ENCODE data around the gene SUPT6H.

The SUPT6H gene

DNA sequence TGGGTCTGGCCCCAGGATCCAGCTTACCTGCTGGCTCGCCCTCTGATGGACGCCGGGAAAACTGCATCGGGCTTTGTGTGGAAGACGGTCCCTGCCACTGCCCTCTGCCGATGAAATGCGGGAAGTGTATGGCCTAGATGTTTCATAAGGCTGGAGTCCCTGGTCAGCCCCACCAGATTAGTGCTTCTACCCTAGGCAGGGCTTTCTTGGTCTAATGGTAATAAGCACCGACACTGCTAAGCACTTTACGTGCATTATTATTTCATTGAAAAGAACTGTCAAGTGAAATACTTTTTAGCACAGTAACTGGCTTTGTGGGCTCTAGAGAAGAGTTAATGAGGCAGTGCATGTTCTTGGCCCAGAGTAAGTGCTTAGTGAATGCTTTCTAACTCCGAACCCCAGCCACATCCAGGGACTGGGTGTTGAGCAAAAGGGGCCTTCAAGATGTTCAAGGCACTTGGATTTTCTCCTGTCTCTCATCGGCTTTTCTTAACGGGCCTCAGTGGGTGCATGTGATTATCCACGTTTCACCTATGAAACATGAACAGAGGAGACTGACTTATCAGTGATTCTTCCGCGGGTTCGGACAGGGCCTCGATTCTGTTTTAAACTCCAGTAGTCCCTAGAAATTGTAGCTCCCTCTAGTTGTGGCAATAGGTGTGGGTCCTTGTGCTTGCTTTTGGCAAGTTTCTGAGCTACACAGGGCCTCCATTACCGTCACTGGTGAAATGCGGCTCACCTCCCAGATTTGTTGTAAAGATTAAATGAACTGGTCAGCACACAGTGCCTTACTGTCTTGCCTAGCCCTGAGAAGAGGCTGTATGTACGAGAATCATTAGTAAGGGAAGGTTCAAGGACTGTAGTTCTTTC lies 88.4 kb downstream of the SUPT6H start:
- peak; percentile 84 for DNase-seq (ENCODE audit: low read depth)

DNA sequence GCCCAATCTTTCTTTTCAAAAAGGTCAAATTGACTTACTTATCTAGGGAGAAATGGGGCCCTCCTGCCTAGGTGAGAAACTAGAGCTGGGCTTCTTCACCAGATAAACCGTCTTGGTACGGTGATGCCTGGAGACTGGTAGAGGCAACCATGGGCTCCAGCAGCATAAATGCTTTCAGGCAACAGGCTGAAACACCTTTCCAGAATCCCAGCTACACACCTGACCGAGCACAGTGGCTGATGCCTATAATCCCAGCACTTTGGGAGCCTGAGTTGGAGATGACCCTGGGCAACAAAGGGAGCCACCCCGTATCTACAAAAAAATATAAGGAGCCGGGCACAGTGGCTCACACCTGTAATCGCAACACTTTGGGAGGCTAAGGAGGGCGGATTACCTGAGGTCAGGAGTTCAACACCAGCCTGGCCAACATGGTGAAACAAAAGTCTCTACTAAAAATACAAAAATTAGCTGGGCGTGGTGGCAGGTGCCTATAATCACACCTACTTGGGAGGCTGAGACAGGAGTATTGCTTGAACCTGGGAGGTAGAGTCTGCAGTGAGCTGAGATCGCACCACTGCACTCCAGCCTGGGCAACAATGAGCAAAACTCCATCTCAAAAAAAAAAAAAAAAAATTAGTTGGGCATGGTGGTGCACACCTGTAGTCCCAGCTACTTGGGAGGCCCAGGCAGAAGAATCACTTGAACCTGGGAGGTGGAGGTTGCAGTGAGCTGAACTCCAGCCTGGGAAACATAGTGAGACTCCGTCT lies 89.8 kb downstream of the SUPT6H start:
- no peak for DNase-seq (ENCODE audit: low read depth)
